ENCODE measurements around the gene CYRIA. TPM values are rescaled to one million over a fixed set of nuclear protein-coding genes. Genes with fewer than 3 reads are reported as not detected.

CYRIA gene
- total RNA-seq, 4 donors from 2014 or later, result 1.8 to 4.0 (median 3.7) TPM

DNA sequence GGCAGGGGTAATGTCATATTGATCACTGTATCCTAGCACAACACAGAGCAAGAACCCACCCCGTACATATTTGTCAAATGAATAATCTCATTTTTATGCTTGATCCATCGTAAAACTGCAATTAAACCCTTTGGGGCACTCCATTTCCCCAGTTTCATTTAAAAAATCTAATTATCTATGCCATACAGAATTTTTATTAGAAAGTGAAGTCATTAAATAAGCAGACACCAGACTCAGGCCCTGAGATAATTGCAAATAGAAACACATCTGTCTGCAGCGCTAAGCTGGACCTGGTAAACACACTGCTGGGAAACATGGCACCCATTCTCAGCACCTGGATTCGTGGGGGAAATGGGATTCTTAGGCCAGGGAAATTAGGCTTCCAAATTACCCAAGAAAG lies 5.1 kb downstream of the CYRIA start:
- TF ChIP-seq, protein P1, sequence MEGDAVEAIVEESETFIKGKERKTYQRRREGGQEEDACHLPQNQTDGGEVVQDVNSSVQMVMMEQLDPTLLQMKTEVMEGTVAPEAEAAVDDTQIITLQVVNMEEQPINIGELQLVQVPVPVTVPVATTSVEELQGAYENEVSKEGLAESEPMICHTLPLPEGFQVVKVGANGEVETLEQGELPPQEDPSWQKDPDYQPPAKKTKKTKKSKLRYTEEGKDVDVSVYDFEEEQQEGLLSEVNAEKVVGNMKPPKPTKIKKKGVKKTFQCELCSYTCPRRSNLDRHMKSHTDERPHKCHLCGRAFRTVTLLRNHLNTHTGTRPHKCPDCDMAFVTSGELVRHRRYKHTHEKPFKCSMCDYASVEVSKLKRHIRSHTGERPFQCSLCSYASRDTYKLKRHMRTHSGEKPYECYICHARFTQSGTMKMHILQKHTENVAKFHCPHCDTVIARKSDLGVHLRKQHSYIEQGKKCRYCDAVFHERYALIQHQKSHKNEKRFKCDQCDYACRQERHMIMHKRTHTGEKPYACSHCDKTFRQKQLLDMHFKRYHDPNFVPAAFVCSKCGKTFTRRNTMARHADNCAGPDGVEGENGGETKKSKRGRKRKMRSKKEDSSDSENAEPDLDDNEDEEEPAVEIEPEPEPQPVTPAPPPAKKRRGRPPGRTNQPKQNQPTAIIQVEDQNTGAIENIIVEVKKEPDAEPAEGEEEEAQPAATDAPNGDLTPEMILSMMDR (IDR thresholded peaks at IDR 0.05), result no peak
- TF ChIP-seq EP300 (IDR thresholded peaks at IDR 0.05) (no peak), POLR2A (IDR thresholded peaks at IDR 0.05) (no peak), POLR2AphosphoS5 (IDR thresholded peaks at IDR 0.05) (no peak)
- no peaks in the 10 kb centered on the region for H3K36me3 ChIP-seq
- no peak for DNase-seq (ENCODE audit: low spot score in 2 of 2)
- H3K4me1 ChIP-seq, result peaks cover 25% of the 10 kb centered on the region
- no peaks in the 10 kb centered on the region for H3K9me3 ChIP-seq
- H3K27me3 ChIP-seq, result no peaks in the 10 kb centered on the region
- H3K4me3 ChIP-seq, result no peak overlapping the region
- no peak overlapping the region for H3K27ac ChIP-seq
- 93% methylated on average over 4 of the region's 4 CpGs for WGBS

DNA sequence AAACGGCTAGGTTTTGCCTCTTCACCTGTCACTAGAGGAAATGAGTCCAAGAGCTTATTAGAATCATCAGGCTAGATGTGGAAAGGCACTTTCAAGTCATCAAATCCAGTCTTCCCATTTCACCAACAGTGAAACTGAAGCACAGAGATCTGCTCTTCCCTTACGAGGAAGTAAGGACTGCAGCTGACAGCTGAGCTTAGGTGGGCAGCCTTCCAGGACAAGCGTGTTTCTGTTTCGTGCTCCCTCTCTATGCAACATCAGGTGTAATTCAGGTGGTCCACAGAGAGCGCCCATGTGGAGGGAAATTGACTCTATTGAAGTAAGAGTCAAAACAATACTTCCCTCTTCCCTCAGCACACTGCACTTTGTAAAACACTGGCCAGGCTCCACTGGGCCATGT lies 5.5 kb downstream of the CYRIA start:
- no peak for TF ChIP-seq POLR2AphosphoS5 (IDR thresholded peaks at IDR 0.05)
- Histone ChIP-seq H3K36me3 (no peaks in the 10 kb centered on the region), H3K9me3 (no peaks in the 10 kb centered on the region), H3K4me1 (peaks cover 22% of the 10 kb centered on the region), H3K4me3 (no peak overlapping the region), H3K27ac (no peak overlapping the region), H3K27me3 (no peaks in the 10 kb centered on the region)
- 56% methylated on average over 5 of the region's 5 CpGs for WGBS
- no peak for DNase-seq (ENCODE audit: low spot score in 2 of 2)

DNA sequence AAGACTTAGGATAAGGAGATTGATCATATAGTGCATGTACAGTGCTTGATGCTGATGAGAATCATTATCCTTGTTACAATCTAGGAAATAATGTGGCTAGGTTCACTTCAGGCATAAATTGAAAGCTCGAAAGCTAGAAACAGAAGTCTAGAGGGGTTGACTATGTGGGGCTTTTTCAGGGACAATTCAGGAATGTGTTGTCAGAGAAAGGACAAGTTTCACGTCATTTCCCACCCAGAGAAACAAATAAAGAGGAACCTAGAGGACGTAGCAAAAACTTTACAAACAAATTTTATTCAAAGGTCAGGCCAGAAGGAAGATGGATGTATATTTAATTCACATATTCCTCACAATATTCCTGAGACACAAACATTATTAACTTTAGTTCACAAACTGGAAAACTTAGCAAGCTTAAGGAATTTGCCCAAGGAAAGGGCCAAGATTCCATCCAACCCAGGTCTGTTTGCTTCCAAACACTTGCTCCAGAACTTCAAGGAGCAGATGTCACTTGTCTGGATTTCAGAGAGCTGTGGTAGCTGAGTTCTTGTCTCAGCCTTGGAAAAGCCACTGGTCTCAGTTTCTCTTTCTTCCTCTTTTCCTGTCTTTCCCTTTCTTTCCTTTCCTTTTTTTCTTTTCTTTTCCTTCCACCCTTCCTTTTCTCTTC lies 7.4 kb downstream of the CYRIA start:
- no peaks in the 10 kb centered on the region for H3K9me3 ChIP-seq
- TF ChIP-seq POLR2A (IDR thresholded peaks at IDR 0.05) (no peak), POLR2AphosphoS5 (IDR thresholded peaks at IDR 0.05) (no peak), EP300 (IDR thresholded peaks at IDR 0.05) (no peak)
- TF ChIP-seq, protein P1 (IDR thresholded peaks at IDR 0.05), result no peak
- no peaks in the 10 kb centered on the region for H3K36me3 ChIP-seq
- no peaks in the 10 kb centered on the region for H3K27me3 ChIP-seq
- DNase-seq (ENCODE audit: low spot score in 2 of 2), result no peak
- peak overlapping the region; percentile 0 for H3K27ac ChIP-seq
- H3K4me3 ChIP-seq, result no peak overlapping the region
- peaks cover 19% of the 10 kb centered on the region for H3K4me1 ChIP-seq
- 72% methylated on average over 3 of the region's 3 CpGs for WGBS

DNA sequence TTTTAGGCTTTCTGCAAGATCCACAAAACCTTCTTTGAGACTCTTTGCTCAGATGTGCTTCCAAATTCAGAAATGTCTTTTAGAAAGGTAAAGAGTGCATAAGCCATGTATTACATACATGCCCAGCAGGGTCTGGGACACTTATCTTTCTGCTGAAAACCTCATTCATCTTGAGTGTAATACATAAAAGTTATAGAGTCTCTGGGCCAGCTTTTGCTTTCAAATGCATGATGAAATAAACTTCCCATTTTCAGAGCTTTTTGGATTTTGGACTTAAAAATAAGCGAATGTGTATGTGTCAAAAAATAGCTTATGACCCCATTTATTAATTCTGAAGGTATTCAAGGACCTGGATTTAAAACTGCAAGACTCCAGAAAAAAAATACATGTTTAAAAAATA lies 8.0 kb downstream of the CYRIA start:
- H3K9me3 ChIP-seq, result no peaks in the 10 kb centered on the region

DNA sequence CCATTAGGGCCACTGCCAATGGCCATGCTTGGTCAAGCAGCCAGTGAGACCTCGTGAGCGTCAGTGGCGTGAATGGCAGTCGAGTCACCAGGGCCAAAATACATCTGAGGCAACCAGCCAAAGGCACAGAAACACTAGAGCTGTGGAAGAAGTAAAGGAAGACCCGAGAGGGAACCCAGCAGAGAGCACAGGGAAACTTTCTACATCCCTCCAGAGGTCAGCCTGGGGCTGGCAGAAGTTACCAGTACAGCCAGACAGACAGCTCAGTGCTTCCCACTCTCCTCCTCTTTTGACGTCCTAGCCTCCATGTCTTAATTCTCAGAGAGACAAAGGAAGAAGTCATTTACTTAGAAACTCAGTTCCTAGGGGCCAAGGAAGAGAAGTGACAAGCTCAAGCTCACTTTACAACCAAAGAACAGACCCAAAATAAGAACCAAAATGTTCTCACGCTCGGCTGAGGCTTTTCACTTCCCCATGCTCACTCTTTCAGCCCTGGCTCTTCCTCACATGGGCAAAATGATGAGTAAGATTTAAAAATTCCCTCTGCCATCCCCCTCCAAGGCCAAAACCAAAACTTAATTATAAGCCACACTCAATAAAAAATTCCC lies 8.7 kb downstream of the CYRIA start:
- Histone ChIP-seq H3K36me3 (no peaks in the 10 kb centered on the region), H3K4me1 (peaks cover 27% of the 10 kb centered on the region), H3K27ac (no peak overlapping the region), H3K4me3 (no peak overlapping the region), H3K9me3 (no peaks in the 10 kb centered on the region), H3K27me3 (no peaks in the 10 kb centered on the region)
- TF ChIP-seq POLR2AphosphoS5 (IDR thresholded peaks at IDR 0.05), result no peak
- no peak for TF ChIP-seq POLR2A (IDR thresholded peaks at IDR 0.05)
- TF ChIP-seq, protein P1 (IDR thresholded peaks at IDR 0.05), result no peak
- TF ChIP-seq EP300 (IDR thresholded peaks at IDR 0.05), result no peak
- no peak for DNase-seq (ENCODE audit: low spot score in 2 of 2)
- WGBS, result 67% methylated on average over 8 of the region's 8 CpGs

More for the DNA sequence above, 8.0 kb downstream of the CYRIA start:
- H3K27me3 ChIP-seq, result no peaks in the 10 kb centered on the region
- H3K36me3 ChIP-seq, result no peaks in the 10 kb centered on the region
- no peak overlapping the region for H3K4me3 ChIP-seq
- 92% methylated on average over 1 of the region's 1 CpG for WGBS
- peaks cover 23% of the 10 kb centered on the region for H3K4me1 ChIP-seq
- TF ChIP-seq, protein P1 (IDR thresholded peaks at IDR 0.05), result no peak
- TF ChIP-seq POLR2AphosphoS5 (IDR thresholded peaks at IDR 0.05), result no peak
- no peak for TF ChIP-seq POLR2A (IDR thresholded peaks at IDR 0.05)
- no peak for TF ChIP-seq EP300 (IDR thresholded peaks at IDR 0.05)
- DNase-seq (ENCODE audit: low spot score in 2 of 2), result no peak
- peak overlapping the region; percentile 0 for H3K27ac ChIP-seq

All from suprapubic skin (tissue), 4 donors.